H7 (cell line): ENCODE measurements around the gene PATZ1. TPM values are rescaled to one million over a fixed set of nuclear protein-coding genes. Genes with fewer than 3 reads are reported as not detected.

Experiments
- DNase-seq: peaks from one replicate; pipeline ENCODE4 v3.0.0; 2012
- H3K27me3 ChIP-seq: 2 replicates; pipeline ENCODE4 v1.6.0; 2011; ENCODE audit warnings: mild to moderate bottlenecking, low read length; ENCODE audit not compliant: control insufficient read depth, insufficient read depth
- H3K36me3 ChIP-seq: replicated peaks from 2 replicates; pipeline ENCODE4 v1.5.1; 2011; ENCODE audit warnings: low read length; ENCODE audit not compliant: control insufficient read depth, insufficient read depth
- H3K4me3 ChIP-seq: 2 replicates; pipeline ENCODE4 v1.5.1; 2011; ENCODE audit warnings: low read depth, mild to moderate bottlenecking, control low read depth, low read length, moderate library complexity; ENCODE audit not compliant: insufficient read depth
- total RNA-seq: library from RNA; depleted of rRNA; stranded (reverse); fragments of >200 nt; shearing (Covaris generic); gene quantifications from 2 replicates; pipeline ENCODE4 v1.2.3, GENCODE V29; 2014

Gene PATZ1
- total RNA-seq, 1 experiment from 2014 or later = 43.0 TPM

DNA sequence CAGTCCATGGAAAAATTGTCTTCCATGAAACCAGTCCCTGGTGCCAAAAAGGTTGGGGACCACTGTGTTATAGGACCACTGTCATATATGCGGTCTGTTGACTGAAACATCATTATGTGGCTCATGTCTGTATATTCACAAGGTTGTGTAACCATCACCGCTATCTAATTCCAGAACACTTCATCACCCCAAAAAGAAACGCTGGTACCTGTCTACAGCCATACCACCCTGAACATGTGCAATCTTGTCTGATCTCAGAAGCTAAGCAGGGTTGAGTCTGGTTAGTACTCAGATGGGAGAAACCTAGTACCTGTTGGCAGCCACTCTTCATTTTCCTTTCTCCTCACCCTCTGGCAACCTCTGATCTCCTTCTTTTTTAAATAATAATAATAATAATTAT is 41.0 kb downstream of the PATZ1 start:
- Histone ChIP-seq H3K36me3 (no peaks in the 10 kb centered on the region), H3K4me3 (no peak overlapping the region), H3K27me3 (no peaks in the 10 kb centered on the region)
- no peak for DNase-seq

DNA sequence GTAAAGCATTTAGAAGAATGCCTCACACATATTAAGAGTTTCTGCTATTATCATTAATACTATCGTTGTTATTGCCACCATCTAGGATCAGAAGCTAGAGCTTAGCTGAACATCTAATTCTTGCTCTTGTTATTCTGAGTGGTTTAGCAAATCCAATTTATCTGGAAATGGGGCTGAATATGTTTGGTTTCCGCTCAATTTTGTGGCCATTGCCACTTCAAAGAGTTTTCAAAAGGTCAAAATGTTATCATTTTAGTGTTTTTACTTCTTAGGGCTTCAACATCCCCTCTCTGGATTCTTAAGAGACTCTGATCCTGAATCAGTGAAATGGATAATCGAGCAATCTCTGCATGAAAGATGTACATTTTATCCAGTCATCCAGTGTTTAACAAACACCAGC is 43.6 kb downstream of the PATZ1 start:
- no peak for DNase-seq
- no peaks in the 10 kb centered on the region for H3K27me3 ChIP-seq
- no peak overlapping the region for H3K4me3 ChIP-seq
- no peaks in the 10 kb centered on the region for H3K36me3 ChIP-seq

DNA sequence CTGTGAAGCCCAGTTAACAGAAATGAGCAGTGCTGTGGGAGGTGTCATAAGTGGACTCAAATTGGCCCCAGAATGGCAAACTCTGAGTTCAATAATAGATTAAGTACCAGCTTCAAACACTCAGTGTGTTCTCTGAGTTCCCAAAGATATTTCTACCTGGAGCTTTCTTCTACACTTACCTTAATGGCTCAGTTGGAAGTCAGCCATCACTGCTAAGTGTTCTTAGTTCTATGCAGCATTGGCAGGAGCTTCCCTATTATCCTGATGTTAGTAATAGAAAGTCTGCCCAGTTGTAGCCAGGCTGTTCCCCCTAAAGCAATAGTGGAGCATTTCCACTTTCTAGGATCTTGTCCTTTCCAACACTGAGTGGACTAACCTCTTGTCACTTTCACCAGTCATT is 44.1 kb downstream of the PATZ1 start:
- H3K27me3 ChIP-seq = no peaks in the 10 kb centered on the region; the same call in 1 of the 2 replicates
- H3K4me3 ChIP-seq = no peak overlapping the region
- DNase-seq = no peak
- H3K36me3 ChIP-seq = no peaks in the 10 kb centered on the region

DNA sequence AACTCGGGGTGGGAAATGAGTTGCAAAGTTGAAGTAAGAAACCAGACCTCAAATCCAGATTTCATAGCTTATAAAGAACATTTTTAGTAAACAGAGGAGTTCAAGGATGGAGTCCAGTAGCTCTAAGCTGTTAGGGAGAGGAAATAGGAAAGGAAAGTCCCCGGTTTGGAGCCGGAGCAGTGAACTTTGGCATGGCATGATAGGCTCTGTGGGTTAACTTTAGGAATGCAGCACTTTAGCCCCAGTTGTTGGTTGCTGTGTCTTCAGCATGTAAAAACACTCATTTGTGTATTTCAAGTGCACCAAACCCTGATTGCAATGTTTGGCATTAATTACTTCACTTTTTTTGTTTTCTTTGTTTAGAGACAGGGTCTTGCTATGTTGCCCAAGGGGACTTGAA is 45.2 kb downstream of the PATZ1 start:
- Histone ChIP-seq H3K4me3 (no peak overlapping the region), H3K36me3 (no peaks in the 10 kb centered on the region), H3K27me3 (no peaks in the 10 kb centered on the region; the same call in 1 of the 2 replicates)
- DNase-seq = no peak

DNA sequence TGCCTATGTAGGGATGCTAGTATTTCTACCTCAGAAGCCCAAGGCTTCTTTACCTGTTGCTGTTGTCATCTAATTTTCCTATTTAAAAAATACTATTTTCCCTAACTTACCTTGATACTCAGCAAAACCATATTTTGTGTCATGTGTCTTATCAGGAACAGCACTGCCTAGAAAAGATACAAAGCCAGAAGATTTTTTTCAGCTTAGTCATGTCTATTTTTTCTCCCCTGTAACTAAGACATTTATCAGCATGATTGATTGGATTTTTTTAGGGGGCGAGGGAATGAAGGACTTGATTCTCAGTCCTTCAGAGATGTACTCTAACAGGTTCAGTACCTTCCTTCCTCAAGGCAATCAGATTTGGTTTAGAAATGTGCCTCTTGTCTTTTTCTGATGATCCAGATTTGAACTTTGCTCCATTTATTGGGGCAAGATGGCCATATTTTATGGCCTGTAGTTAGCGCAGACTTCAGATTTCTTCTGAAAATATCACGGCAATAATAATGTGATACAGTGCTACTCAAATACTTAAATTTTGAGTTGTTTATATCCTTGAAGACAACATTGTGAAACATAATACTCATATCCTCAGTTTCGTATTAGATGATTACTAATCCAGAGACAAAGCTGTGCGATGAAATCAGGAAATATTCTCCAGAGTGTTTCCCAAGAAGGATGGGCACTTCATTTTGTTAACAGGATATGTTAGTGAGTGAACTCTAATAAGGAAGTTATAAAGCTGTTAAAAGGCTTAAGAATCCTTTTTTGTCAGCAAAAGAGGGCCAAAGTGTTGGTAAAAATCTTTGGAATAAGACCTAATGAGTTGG is 50.1 kb downstream of the PATZ1 start:
- no peaks in the 10 kb centered on the region for H3K36me3 ChIP-seq
- no peak for DNase-seq
- H3K4me3 ChIP-seq = no peak overlapping the region
- peaks cover 9% of the 10 kb centered on the region for H3K27me3 ChIP-seq

DNA sequence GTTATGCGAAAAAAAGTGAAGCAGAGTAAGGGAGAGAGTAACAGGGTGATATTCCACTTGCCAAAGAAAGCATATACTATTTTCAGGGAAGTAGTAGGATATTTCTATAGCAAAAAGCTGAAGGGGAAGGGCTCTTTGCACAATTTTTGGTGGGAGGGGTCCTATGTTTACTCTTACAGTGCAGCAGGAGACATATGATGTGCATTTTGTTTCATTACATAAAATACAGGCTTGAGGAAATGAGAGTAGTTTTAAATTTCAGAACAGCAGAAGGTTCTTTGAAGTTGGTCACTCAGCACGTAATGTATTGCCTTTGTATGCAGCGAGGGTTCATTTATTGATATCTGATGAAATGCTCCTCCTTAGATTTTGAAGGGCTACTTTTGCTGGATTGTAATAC is 50.8 kb downstream of the PATZ1 start:
- H3K4me3 ChIP-seq = no peak overlapping the region
- DNase-seq = no peak
- H3K27me3 ChIP-seq = peaks cover 12% of the 10 kb centered on the region
- H3K36me3 ChIP-seq = no peaks in the 10 kb centered on the region

DNA sequence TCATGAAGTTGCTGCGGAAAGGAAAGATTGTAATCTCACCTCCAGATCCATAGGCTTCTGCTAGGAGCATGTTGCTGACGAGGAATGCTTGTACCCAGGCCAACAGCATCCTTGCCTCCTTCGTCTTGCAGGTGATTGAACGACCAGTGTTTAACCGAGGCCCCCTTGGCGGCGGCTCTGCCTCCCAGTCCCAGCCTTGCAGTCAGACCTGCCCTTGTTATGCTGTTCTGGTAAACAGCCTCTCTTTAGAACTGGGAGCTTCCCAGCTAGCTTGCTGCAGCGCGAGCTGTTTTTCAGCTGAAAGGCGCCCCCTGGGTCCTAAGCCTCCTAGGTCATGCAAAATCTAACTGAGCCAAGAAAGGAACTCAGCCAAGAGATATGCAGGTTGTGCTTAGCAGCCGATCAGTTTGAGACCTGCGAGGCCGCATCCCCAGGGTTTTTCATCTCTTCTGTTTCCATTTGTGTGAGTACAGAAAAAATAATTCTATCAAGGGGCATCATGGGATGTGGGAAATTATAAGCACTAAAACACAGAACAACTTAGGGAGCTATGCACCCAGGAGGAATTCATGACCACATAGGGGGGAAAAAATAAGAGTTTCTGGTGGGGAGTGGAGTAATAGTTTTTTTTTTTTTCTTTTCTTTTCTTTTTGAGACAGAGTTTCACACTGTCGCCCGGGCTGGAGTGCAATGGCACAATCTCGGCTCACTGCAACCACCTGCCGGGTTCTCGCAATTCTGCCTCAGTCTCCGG is 53.7 kb downstream of the PATZ1 start, which contains the start of gene PIK3IP1:
TSS of gene PIK3IP1 (minus strand) at position 253 of the 754 bp plus-strand sequence. CDS start at position 109, 144 bp downstream.
- Histone ChIP-seq H3K36me3 (no peaks in the 10 kb centered on the region), H3K27me3 (peaks cover 25% of the 10 kb centered on the region), H3K4me3 (peak within 1 kb of the TSS; percentile 41)
- peak; percentile 89 for DNase-seq

DNA sequence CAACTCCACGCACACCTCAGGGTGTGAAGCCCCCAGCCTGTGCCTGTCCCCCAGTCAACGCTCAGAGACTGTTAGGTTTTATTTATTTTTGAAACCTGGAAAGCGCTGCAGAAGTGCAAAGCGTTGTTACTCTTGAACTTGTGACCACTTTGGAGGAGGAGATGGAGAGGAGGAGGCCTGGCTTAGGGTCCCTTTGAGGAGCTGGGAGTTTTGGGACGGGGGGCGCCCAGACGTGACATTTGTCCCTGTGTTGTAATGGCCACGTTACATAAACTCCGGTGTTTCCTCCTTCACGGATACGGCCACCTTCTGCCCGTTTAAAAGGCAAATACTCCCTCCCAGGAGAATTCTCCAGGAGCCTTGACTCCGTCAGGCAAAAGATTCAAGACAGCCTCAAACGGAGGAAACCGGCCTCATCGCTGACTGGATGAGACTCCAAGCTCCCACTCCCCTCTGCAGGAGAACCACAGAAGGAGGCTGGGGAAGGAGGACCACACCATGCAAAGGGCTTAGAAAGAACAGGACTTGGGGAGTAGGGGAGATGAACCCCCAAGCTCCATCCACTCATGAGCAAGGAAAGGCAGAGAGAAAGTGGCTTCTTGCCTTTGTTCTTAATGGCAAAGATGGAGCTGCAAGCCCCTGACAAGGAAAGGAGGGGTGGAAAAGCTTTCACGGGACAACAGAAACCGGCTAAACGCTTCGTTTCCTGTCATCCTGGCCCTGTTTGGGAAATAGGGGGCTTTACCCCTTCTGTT is 54.5 kb downstream of the PATZ1 start:
- Histone ChIP-seq H3K27me3 (peaks cover 25% of the 10 kb centered on the region), H3K4me3 (peak overlapping the region; percentile 41), H3K36me3 (no peaks in the 10 kb centered on the region)
- no peak for DNase-seq

DNA sequence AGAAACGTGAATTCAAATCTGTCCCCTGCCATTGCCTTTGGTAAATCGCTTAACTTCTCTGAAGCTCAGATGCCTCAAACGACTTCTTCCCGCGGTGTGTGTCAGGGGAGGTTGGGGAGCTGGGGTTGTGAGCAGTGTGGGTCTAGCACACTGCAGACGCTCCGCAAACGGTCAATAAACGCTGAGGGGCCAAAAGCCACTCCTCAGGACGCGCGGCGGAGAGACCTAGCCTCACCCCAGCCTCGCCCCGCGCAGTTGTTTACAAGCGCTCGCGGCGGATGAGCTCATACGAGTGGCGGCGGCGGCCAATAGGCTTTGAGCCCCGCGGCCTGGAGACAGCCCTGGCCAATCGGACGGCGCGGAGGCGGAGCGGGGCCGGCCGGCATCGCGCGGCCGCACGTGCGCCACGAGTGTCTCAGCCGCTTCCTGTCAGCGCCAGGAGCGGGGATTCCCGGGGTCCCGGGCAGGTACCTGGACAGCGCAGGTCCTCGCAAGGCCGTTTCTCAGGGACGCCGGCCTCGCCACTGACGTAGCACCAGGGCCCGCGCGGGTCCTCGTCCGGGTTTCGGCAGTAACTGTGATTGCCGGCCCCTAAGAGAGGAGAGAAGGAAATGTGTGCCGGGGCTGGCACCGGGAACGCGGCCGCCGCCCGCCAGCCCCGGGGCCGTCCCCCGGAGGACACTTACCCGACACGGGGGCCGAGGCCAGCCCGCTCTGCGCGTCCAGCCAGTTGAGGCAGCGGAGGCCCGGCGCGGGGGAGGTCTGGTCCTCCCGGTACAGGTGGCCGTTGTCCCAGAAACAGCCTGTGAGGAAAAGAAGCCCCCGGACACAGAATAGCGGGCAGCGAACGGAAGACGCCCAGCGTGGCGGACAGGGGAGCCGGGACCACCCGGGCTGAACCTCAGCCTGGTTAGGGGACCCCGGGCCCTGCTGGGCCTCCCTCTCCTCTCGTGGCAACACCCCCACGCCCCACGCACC is 55.4 kb downstream of the PATZ1 start:
- Histone ChIP-seq H3K4me3 (peak overlapping the region; percentile 48), H3K36me3 (no peaks in the 10 kb centered on the region), H3K27me3 (peaks cover 25% of the 10 kb centered on the region)
- DNase-seq = peak; percentile 98

DNA sequence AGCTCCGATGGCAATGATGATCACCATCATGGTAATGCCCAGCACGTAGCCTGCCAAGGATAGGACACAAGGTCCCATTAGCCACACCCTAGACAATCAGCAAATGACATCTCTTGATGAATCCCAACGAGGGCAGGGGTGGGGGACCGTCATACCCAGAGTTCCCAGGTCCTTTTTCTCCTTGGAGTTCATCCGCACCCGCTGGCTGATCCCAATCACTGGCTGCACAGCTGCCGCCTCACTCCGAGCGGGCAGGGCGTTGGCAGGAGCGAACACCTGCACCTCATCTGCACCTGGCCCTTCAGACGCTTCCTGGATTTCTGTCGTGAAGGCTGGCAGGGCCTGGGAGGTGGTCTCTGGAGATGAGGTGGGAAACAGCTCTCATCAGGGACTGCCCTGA is 56.8 kb downstream of the PATZ1 start:
- Histone ChIP-seq H3K4me3 (no peak overlapping the region), H3K36me3 (no peaks in the 10 kb centered on the region), H3K27me3 (peaks cover 25% of the 10 kb centered on the region)
- no peak for DNase-seq

DNA sequence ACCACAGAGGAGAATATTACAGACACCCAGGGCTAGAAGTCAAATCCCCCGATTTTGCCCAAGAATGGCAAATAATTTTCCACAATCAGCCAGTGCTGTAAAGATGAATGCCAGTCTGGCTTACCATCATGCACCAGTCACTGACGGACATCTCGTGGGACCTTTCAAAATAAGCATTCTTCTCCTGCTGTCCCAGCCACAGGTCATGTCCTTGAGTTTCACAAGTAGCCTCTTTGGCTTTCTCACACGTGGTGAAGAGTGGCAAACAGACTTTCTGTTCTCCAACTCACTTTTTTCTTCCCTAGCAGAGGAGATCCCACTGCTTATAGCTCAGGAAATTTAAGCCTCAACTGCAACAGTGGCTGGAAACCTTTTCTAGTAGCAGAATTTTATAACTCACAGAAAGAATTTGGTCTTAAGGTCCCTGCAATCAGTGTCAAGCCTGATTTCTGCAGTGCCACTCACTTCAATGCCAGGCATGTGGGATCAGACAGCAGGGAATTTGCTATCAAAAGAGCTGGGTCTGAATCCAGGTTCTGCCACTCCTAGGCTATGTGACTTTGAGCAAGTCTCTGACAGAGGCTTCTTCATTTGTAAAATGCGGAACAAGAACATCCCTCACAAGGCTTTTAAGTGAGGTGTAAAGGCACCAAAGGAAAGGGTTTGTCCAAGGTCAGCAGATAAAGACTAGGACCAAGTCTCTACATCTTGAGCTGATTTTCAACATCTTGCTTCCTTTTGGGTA is 57.5 kb downstream of the PATZ1 start:
- Histone ChIP-seq H3K27me3 (peaks cover 25% of the 10 kb centered on the region), H3K4me3 (no peak overlapping the region), H3K36me3 (no peaks in the 10 kb centered on the region)
- no peak for DNase-seq

DNA sequence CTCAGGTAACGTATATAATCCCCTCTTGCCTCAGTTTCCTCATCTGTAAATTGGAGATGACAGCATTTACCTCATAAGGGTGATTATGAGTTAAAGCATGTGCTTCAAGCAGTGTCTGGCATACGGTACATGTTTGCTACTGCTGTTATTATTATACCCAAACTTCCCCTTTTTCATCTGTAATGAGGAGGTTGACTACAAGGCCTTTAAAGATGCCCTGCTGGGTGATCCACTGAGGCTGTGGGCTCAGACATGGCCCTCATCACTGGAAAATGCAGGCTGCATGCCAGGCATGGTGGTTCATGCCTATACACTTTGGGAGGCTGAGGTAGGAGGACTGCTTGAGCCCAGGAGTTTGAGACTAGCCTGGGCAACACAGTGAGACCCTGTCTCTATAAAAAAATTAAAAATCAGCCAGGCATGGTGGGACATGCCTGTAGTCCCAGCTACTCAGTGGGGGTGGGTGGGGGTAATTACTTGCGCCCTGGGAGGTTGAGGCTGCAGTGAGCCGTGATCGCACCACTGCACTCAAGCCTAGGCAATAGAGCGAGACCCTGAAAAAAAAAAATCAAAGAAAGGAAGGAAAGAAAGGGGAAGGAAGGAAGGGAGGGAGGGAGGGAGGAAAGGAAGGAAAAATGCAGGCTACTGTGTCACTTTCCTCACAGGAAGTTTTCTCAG is 58.2 kb downstream of the PATZ1 start:
- H3K4me3 ChIP-seq = no peak overlapping the region
- peaks cover 25% of the 10 kb centered on the region for H3K27me3 ChIP-seq
- no peaks in the 10 kb centered on the region for H3K36me3 ChIP-seq
- no peak for DNase-seq
